ENCODE measurements around the gene HECW1.

Gene HECW1

GRCh38 chr7:43141091-43141490 lies 28.6 kb downstream of the HECW1 start:
- no peak for TF ChIP-seq CTCF (IDR thresholded peaks at IDR 0.05; ENCODE audit: control insufficient read depth, extremely low read depth, insufficient read depth)
- H3K4me3 ChIP-seq (ENCODE audit: low read depth, low read length): no peak overlapping the region
- no peak for DNase-seq (ENCODE audit: low read depth)

GRCh38 chr7:43142703-43143102 lies 30.3 kb downstream of the HECW1 start:
- TF ChIP-seq CTCF (IDR thresholded peaks at IDR 0.05; ENCODE audit: control insufficient read depth, extremely low read depth, insufficient read depth): no peak
- no peak for DNase-seq (ENCODE audit: low read depth)
- no peak overlapping the region for H3K4me3 ChIP-seq (ENCODE audit: low read depth, low read length)

- DNase-seq (ENCODE audit: low read depth): no peak
- TF ChIP-seq CTCF (IDR thresholded peaks at IDR 0.05; ENCODE audit: control insufficient read depth, extremely low read depth, insufficient read depth): no peak
- no peak overlapping the region for H3K4me3 ChIP-seq (ENCODE audit: low read depth, low read length)
These were observed 31.6 kb downstream of the HECW1 start for GRCh38 chr7:43143918-43144589.

GRCh38 chr7:43148161-43148731 lies 35.8 kb downstream of the HECW1 start:
- H3K4me3 ChIP-seq (ENCODE audit: low read depth, low read length): no peak overlapping the region

GRCh38 chr7:43151076-43151475 lies 38.6 kb downstream of the HECW1 start:
- no peak for DNase-seq (ENCODE audit: low read depth)
- no peak for TF ChIP-seq CTCF (IDR thresholded peaks at IDR 0.05; ENCODE audit: control insufficient read depth, extremely low read depth, insufficient read depth)
- no peak overlapping the region for H3K4me3 ChIP-seq (ENCODE audit: low read depth, low read length)

More at GRCh38 chr7:43148161-43148731, 35.8 kb downstream of the HECW1 start:
- TF ChIP-seq CTCF (IDR thresholded peaks at IDR 0.05; ENCODE audit: control insufficient read depth, extremely low read depth, insufficient read depth): no peak
- DNase-seq (ENCODE audit: low read depth): peak; percentile 55

- H3K4me3 ChIP-seq (ENCODE audit: low read depth, low read length): no peak overlapping the region
- no peak for DNase-seq (ENCODE audit: low read depth)
- TF ChIP-seq CTCF (IDR thresholded peaks at IDR 0.05; ENCODE audit: control insufficient read depth, extremely low read depth, insufficient read depth): no peak
These were observed 40.2 kb downstream of the HECW1 start for GRCh38 chr7:43152696-43153095.

- no peak for TF ChIP-seq CTCF (IDR thresholded peaks at IDR 0.05; ENCODE audit: control insufficient read depth, extremely low read depth, insufficient read depth)
- no peak overlapping the region for H3K4me3 ChIP-seq (ENCODE audit: low read depth, low read length)
- DNase-seq (ENCODE audit: low read depth): no peak
These were observed 43.2 kb downstream of the HECW1 start for GRCh38 chr7:43155636-43156035.

All from LNCaP clone FGC (cell line).